ENCODE data around the gene QPRT.

DNA sequence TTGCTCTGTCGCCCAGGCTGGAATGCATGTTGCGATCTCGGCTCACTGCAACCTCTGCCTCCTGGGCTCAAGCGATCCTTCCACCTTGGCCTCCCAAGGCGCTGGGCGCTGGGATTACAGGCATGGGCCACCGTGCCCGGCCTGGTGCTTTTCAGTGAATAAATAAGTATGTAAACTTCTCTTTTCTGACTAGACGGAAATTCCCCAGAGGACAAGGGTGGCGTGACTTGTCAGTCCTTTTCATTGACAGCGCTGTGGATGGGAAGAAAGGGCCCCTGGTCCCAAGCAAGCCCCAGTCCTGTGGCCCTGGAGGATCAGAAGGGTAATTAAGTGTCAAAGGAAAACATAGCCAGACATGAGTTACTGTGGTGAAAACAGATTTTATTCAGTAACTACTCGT is 25.5 kb upstream of the QPRT start:
- TF ChIP-seq, protein P1, sequence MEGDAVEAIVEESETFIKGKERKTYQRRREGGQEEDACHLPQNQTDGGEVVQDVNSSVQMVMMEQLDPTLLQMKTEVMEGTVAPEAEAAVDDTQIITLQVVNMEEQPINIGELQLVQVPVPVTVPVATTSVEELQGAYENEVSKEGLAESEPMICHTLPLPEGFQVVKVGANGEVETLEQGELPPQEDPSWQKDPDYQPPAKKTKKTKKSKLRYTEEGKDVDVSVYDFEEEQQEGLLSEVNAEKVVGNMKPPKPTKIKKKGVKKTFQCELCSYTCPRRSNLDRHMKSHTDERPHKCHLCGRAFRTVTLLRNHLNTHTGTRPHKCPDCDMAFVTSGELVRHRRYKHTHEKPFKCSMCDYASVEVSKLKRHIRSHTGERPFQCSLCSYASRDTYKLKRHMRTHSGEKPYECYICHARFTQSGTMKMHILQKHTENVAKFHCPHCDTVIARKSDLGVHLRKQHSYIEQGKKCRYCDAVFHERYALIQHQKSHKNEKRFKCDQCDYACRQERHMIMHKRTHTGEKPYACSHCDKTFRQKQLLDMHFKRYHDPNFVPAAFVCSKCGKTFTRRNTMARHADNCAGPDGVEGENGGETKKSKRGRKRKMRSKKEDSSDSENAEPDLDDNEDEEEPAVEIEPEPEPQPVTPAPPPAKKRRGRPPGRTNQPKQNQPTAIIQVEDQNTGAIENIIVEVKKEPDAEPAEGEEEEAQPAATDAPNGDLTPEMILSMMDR (IDR thresholded peaks at IDR 0.05), result no peak
- TF ChIP-seq POLR2A (IDR thresholded peaks at IDR 0.05) (no peak), POLR2AphosphoS5 (IDR thresholded peaks at IDR 0.05) (no peak)

Measured in sigmoid colon (tissue), 4 donors.